GM12878 (cell line): ENCODE data around the gene VSIG8. TPM values are rescaled to one million over a fixed set of nuclear protein-coding genes. Genes with fewer than 3 reads are reported as not detected.

Experiments
- ATAC-seq: fragments of 200-7000 bp; cut with Tn5 transposase; 3 replicates; pipeline ENCODE4 v1.9.1; 2020; ENCODE audit warnings: mild to moderate bottlenecking, moderate library complexity
- BruUV-seq: library from RNA; stranded (reverse); fragments of 400-500 nt; replicated peaks from 2 replicates; lab custom pipeline; 2021; lab: Mats Ljungman, UMichigan
- CTCF ChIA-PET: fragments of 300-600 bp; sonication (Branson Sonifier 250); formaldehyde crosslinking; extraction: SDS; loops from one replicate; lab custom pipeline; 2021; ENCODE audit warnings: inconsistent platforms; lab: Yijun Ruan, JAX
- POLR2A ChIA-PET: fragments of 350-600 bp; formaldehyde crosslinking; extraction: SDS; loops from one replicate; lab custom pipeline; 2021; ENCODE audit warnings: inconsistent platforms; lab: Charles Lee
- RAD21 ChIA-PET: fragments of 300-600 bp; sonication (Branson Sonifier 250); formaldehyde crosslinking; loops from one replicate; lab custom pipeline; 2023; ENCODE audit warnings: antibody characterized with exemption; ENCODE audit not compliant: unreplicated experiment; lab: Charles Lee
- SMC1A ChIA-PET: fragments of 300-600 bp; sonication (Branson Sonifier 250); formaldehyde crosslinking; loops from one replicate; lab custom pipeline; 2023; ENCODE audit not compliant: unreplicated experiment, uncharacterized antibody; lab: Charles Lee
- DNase-seq: peaks from one replicate; pipeline ENCODE4 v3.0.0-alpha.2; 2011; ENCODE audit warnings: low read depth, low spot score
- FAIRE-seq: peaks from 3 replicates; lab custom pipeline; 2011; peaks lifted over from hg19 to GRCh38; lab: Jason Lieb, UNC
- H2AFZ ChIP-seq: 2 replicates; pipeline ENCODE4 v1.6.0; 2011; ENCODE audit warnings: low read depth, low read length, control low read depth; ENCODE audit not compliant: control insufficient read depth
- H3K27ac ChIP-seq: 2 replicates; pipeline ENCODE4 v1.5.1; 2011; ENCODE audit warnings: control low read depth; ENCODE audit not compliant: control insufficient read depth, insufficient read depth
- H3K27me3 ChIP-seq, 2 experiments: replicated peaks in 1 of 2; 2 replicates each; pipeline versions ENCODE4 v1.6.0 to v1.6.1; 2011; ENCODE audit warnings: low read length in 1 of 2; ENCODE audit not compliant: control insufficient read depth in 2 of 2, insufficient read depth in 2 of 2
- H3K36me3 ChIP-seq, 2 experiments: 2 replicates each; pipeline ENCODE4 v1.5.1; 2011; ENCODE audit warnings: low read length in 1 of 2; ENCODE audit not compliant: control insufficient read depth in 2 of 2, insufficient read depth in 2 of 2
- H3K4me1 ChIP-seq: 2 replicates; pipeline ENCODE4 v1.6.1; 2011; ENCODE audit warnings: mild to moderate bottlenecking, low read length, moderate library complexity, mixed read lengths; ENCODE audit not compliant: control insufficient read depth, insufficient read depth
- H3K4me2 ChIP-seq: 2 replicates; pipeline ENCODE4 v1.6.0; 2011; ENCODE audit warnings: control low read depth; ENCODE audit not compliant: control insufficient read depth, insufficient read depth
- H3K4me3 ChIP-seq: fragments of 200-600 bp; sonication (generic); 2 replicates; pipeline ENCODE4 v1.5.1; 2016
- H3K79me2 ChIP-seq: 2 replicates; pipeline ENCODE4 v1.6.0; 2011; ENCODE audit warnings: low read length; ENCODE audit not compliant: control insufficient read depth, insufficient read depth
- H3K9ac ChIP-seq: 2 replicates; pipeline ENCODE4 v1.8.0; 2011; ENCODE audit warnings: low read length, control low read depth, mixed read lengths; ENCODE audit not compliant: control insufficient read depth, insufficient read depth
- H3K9me3 ChIP-seq: replicated peaks from 3 replicates; pipeline ENCODE4 v1.5.1; 2011; ENCODE audit warnings: mild to moderate bottlenecking, low read length; ENCODE audit not compliant: control insufficient read depth, insufficient read depth
- H4K20me1 ChIP-seq: 2 replicates; pipeline ENCODE4 v1.6.0; 2011; ENCODE audit not compliant: control insufficient read depth, insufficient read depth
- BCL11A ChIP-seq: IDR thresholded peaks from 2 replicates; pipeline ENCODE4 v1.6.1; 2011; ENCODE audit warnings: low read depth, low read length
- CBX5 ChIP-seq: sonication (generic); IDR thresholded peaks from 2 replicates; pipeline ENCODE4 v1.6.1; 2016; ENCODE audit warnings: low read depth, moderate library complexity, mild to moderate bottlenecking, inconsistent platforms
- CHD1 ChIP-seq: IDR thresholded peaks from 2 replicates; pipeline ENCODE4 v1.6.1; 2012; ENCODE audit warnings: low read depth, low read length, improper control_type of control experiment
- CHD2 ChIP-seq: IDR thresholded peaks from 2 replicates; pipeline ENCODE4 v1.6.1; 2011; ENCODE audit warnings: low read depth, low read length, improper control_type of control experiment, borderline replicate concordance
- PKNOX1 ChIP-seq: fragments of 450-650 bp; IDR thresholded peaks from 2 replicates; pipeline ENCODE4 v1.6.1; 2016; ENCODE audit warnings: mild to moderate bottlenecking
- WGBS: methylation state at CpG from one replicate; pipeline ENCODE4 v1.1.6; 2016; ENCODE audit warnings: low lambda C conversion rate; ENCODE audit not compliant: insufficient replicate concordance, insufficient coverage; ENCODE audit errors: missing lambda C conversion rate; 5-methylcytosine and 5-hydroxymethylcytosine counted together
- in situ Hi-C: fragments of 300-500 bp; cut with MboI; formaldehyde crosslinking; loops from 9 replicates; pipeline ENCODE4 v1.14.3; 2018; ENCODE audit warnings: mixed read lengths
- intact Hi-C: fragments of 100-400 bp; cut with micrococcal nuclease; formaldehyde crosslinking; loops from one replicate; pipeline ENCODE4 v1.14.2; 2022; ENCODE audit not compliant: unreplicated experiment
- polyA plus RNA-seq, 11 experiments: library from polyadenylated mRNA; depleted of rRNA in 4 of 11; unstranded in 6 of 11; stranded (reverse) in 5 of 11; fragments of >200 nt; fragmentation: Nextera tagmentation in 4 of 11; fragmentation: Illumina TruSeq in 1 of 11; extraction: Ambion mirVana in 4 of 11; extraction: Trizol in 1 of 11; gene quantifications; 1 replicate in 1 of 11; 2 replicates in 10 of 11; pipeline versions ENCODE4 v1.2.1 to v1.2.3, GENCODE V29; 2011 to 2016; ENCODE audit warnings: inconsistent platforms in 2 of 11, missing spikeins in 2 of 11, low read depth in 1 of 11
- total RNA-seq, 4 experiments: library from RNA; depleted of rRNA in 3 of 4; stranded (reverse); fragments of >200 nt in 3 of 4; fragmentation: Illumina TruSeq in 1 of 4; extraction: Trizol in 1 of 4; gene quantifications; 2 replicates each; pipeline versions ENCODE4 v1.2.1 to v1.2.3, GENCODE V29; 2013 to 2021

The VSIG8 gene
- total and polyA plus RNA-seq, 10 of the 15 experiments (the other 5 are each of a cell fraction or from before 2014, with no cell fraction given): not detected

GRCh38 chr1:159866066-159866465, 3.6 kb upstream of the VSIG8 start:
- in situ Hi-C loops: no loop called here
- H3K9ac ChIP-seq: no peak overlapping the region
- H3K4me1 ChIP-seq: no peaks in the 10 kb centered on the region
- intact Hi-C loops: no loop called here
- POLR2A ChIA-PET: interaction anchor here (0.5 kb wide), 1 partner anchor 256 kb away, joined by 3 read pairs; no protein-coding TSS in a partner anchor
- no CpG with 5 or more reads among the region's 1 CpG for WGBS
- no peak for TF ChIP-seq PKNOX1
- no peak for TF ChIP-seq CHD2
- no peak for TF ChIP-seq CHD1
- H3K9me3 ChIP-seq: no peaks in the 10 kb centered on the region
- FAIRE-seq: no peak
- no peaks in the 10 kb centered on the region for H4K20me1 ChIP-seq
- H3K79me2 ChIP-seq: no peaks in the 10 kb centered on the region
- CTCF ChIA-PET: interaction anchor here (1.6 kb wide), 1 partner anchor 25 kb away, joined by 3 read pairs; no protein-coding TSS in a partner anchor
- BruUV-seq: no TSS peak
- RAD21 ChIA-PET: no interaction called here
- H3K4me3 ChIP-seq: no peak overlapping the region
- H2AFZ ChIP-seq: no peak overlapping the region
- no peak for DNase-seq
- no peaks in the 10 kb centered on the region for H3K36me3 ChIP-seq
- peaks cover 3 to 6% of the 10 kb centered on the region in 2 experiments; a peak in 3 of 4 replicates for H3K27me3 ChIP-seq
- no peak for ATAC-seq
- no peak overlapping the region for H3K4me2 ChIP-seq
- SMC1A ChIA-PET: no interaction called here
- no peak overlapping the region for H3K27ac ChIP-seq

- in situ Hi-C loops: no loop called here
- Histone ChIP-seq H3K36me3 (no peaks in the 10 kb centered on the region), H3K4me3 (no peak overlapping the region), H3K79me2 (no peaks in the 10 kb centered on the region)
- no peak for ATAC-seq
- no peak for DNase-seq
- 40% methylated on average over 2 of the region's 2 CpGs for WGBS
- no peak for TF ChIP-seq CBX5
- no peak for TF ChIP-seq BCL11A
- TF ChIP-seq, all 136 proteins: peak for 0
- RAD21 ChIA-PET: no interaction called here
- H3K4me1 ChIP-seq: no peaks in the 10 kb centered on the region
- no peak overlapping the region for H3K27ac ChIP-seq
- POLR2A ChIA-PET: no interaction called here
- SMC1A ChIA-PET: no interaction called here
- intact Hi-C loops: no loop called here
- H3K9me3 ChIP-seq: no peaks in the 10 kb centered on the region
- CTCF ChIA-PET: interaction anchor here (0.6 kb wide), 1 partner anchor 367 kb away, joined by 3 read pairs; no protein-coding TSS in a partner anchor
- no peak overlapping the region for H3K4me2 ChIP-seq
- peaks cover 3 to 11% of the 10 kb centered on the region in 2 experiments; a peak in 3 of 4 replicates for H3K27me3 ChIP-seq
- no peaks in the 10 kb centered on the region for H4K20me1 ChIP-seq
- no peak overlapping the region for H2AFZ ChIP-seq
- H3K9ac ChIP-seq: no peak overlapping the region
- BruUV-seq: no TSS peak
- no peak for FAIRE-seq
These were observed 1.8 kb upstream of the VSIG8 start for GRCh38 chr1:159864262-159864661.
